IMR-90 (cell line): ENCODE results near the gene CEP152. TPM values are rescaled to one million over a fixed set of nuclear protein-coding genes. Genes with fewer than 3 reads are reported as not detected.
A peak's percentile ranks its signal among the peaks of the same experiment; 100 is the strongest.

Source experiments
- ATAC-seq: fragments of 200-7000 bp; cut with Tn5 transposase; 2 replicates; pipeline ENCODE4 v1.9.1; 2020; ENCODE audit warnings: low read depth, mild to moderate bottlenecking, moderate library complexity
- BruUV-seq: library from RNA; stranded (reverse); fragments of 400-500 nt; replicated peaks from 2 replicates; lab custom pipeline; 2021; lab: Mats Ljungman, UMichigan
- CTCF ChIA-PET: fragments of 300-600 bp; formaldehyde crosslinking; extraction: SDS; loops from one replicate; lab custom pipeline; 2021; ENCODE audit warnings: antibody characterized with exemption; lab: Yijun Ruan, JAX
- POLR2A ChIA-PET: fragments of 300-600 bp; sonication (Branson Sonifier 250); formaldehyde crosslinking; loops from one replicate; lab custom pipeline; 2022; ENCODE audit warnings: antibody characterized with exemption; ENCODE audit not compliant: unreplicated experiment; lab: Charles Lee
- DNase-seq: peaks from one replicate; pipeline ENCODE4 v3.0.0; 2013
- H2AFZ ChIP-seq: replicated peaks from 2 replicates; pipeline ENCODE3; 2013; ENCODE audit warnings: low read length, mild to moderate bottlenecking; ENCODE audit not compliant: poor library complexity
- H2AK5ac ChIP-seq: 2 replicates; pipeline ENCODE4 v1.6.1; 2013; ENCODE audit warnings: low read depth, low read length, inconsistent platforms
- H2AK9ac ChIP-seq: replicated peaks from 2 replicates; pipeline ENCODE3; 2013; ENCODE audit warnings: mild to moderate bottlenecking, low read depth, low read length, moderate library complexity; ENCODE audit not compliant: poor library complexity
- H2BK120ac ChIP-seq: 2 replicates; pipeline ENCODE4 v1.6.1; 2013; ENCODE audit warnings: low read depth, low read length, inconsistent platforms
- H2BK15ac ChIP-seq: 3 replicates; pipeline ENCODE4 v1.6.1; 2013; ENCODE audit warnings: low read depth, low read length, inconsistent platforms
- H2BK20ac ChIP-seq: 2 replicates; pipeline ENCODE4 v1.6.1; 2013; ENCODE audit warnings: low read depth, mild to moderate bottlenecking, inconsistent platforms, low read length, moderate library complexity
- H2BK5ac ChIP-seq: 2 replicates; pipeline ENCODE4 v1.6.1; 2013; ENCODE audit warnings: mild to moderate bottlenecking, low read depth, low read length, inconsistent platforms; ENCODE audit not compliant: poor library complexity, severe bottlenecking
- H3K14ac ChIP-seq: replicated peaks from 2 replicates; pipeline ENCODE4 v1.6.1; 2013; ENCODE audit warnings: low read depth, low read length, inconsistent platforms
- H3K18ac ChIP-seq: 2 replicates; pipeline ENCODE4 v1.6.1; 2013; ENCODE audit warnings: low read depth, low read length, control low read depth
- H3K23ac ChIP-seq: 2 replicates; pipeline ENCODE4 v1.6.1; 2013; ENCODE audit warnings: low read depth, low read length, inconsistent platforms
- H3K27ac ChIP-seq: 2 replicates; pipeline ENCODE4 v1.5.1; 2013; ENCODE audit warnings: mild to moderate bottlenecking, control low read depth, low read length; ENCODE audit not compliant: insufficient read depth
- H3K27me3 ChIP-seq: 2 replicates; pipeline ENCODE4 v1.6.1; 2013; ENCODE audit warnings: low read length; ENCODE audit not compliant: control insufficient read depth, insufficient read depth
- H3K36me3 ChIP-seq: 2 replicates; pipeline ENCODE4 v1.6.1; 2013; ENCODE audit warnings: low read length, mixed read lengths; ENCODE audit not compliant: control insufficient read depth, insufficient read depth
- H3K4ac ChIP-seq: 2 replicates; pipeline ENCODE4 v1.6.1; 2013; ENCODE audit warnings: low read depth, low read length, inconsistent platforms
- H3K4me1 ChIP-seq: 2 replicates; pipeline ENCODE4 v1.6.1; 2013; ENCODE audit warnings: low read length, mixed read lengths; ENCODE audit not compliant: control insufficient read depth, insufficient read depth
- H3K4me2 ChIP-seq: 2 replicates; pipeline ENCODE4 v1.6.1; 2013; ENCODE audit warnings: low read depth, mild to moderate bottlenecking, control low read depth, low read length, moderate library complexity
- H3K4me3 ChIP-seq: 2 replicates; pipeline ENCODE4 v1.5.1; 2013; ENCODE audit warnings: low read depth, mild to moderate bottlenecking, control low read depth, low read length, moderate library complexity; ENCODE audit not compliant: insufficient read depth
- H3K56ac ChIP-seq: 2 replicates; pipeline ENCODE4 v1.6.1; 2013; ENCODE audit warnings: low read length, inconsistent platforms; ENCODE audit not compliant: insufficient read depth; ENCODE audit errors: extremely low read depth
- H3K79me1 ChIP-seq, 2 experiments: 2 replicates each; pipeline ENCODE4 v1.6.1; 2013; ENCODE audit warnings: low read length in 2 of 2, inconsistent platforms in 1 of 2, low read depth in 1 of 2
- H3K9ac ChIP-seq: 2 replicates; pipeline ENCODE4 v1.6.1; 2013; ENCODE audit warnings: low read depth, low read length, control low read depth
- H3K9me1 ChIP-seq: 2 replicates; pipeline ENCODE4 v1.6.1; 2013; ENCODE audit warnings: low read length, inconsistent platforms; ENCODE audit not compliant: insufficient read depth
- H3K9me3 ChIP-seq: 2 replicates; pipeline ENCODE4 v1.6.1; 2013; ENCODE audit warnings: low read length; ENCODE audit not compliant: control insufficient read depth, insufficient read depth
- H4K20me1 ChIP-seq: 2 replicates; pipeline ENCODE4 v1.6.1; 2013; ENCODE audit warnings: low read length, inconsistent platforms; ENCODE audit not compliant: insufficient read depth
- H4K5ac ChIP-seq: 2 replicates; pipeline ENCODE4 v1.6.1; 2013; ENCODE audit warnings: mild to moderate bottlenecking, low read depth, low read length, control low read depth
- H4K8ac ChIP-seq, 2 experiments: 2 replicates each; pipeline ENCODE4 v1.6.1; 2013; ENCODE audit warnings: low read depth in 2 of 2, low read length in 2 of 2, control low read depth in 1 of 2, inconsistent platforms in 1 of 2
- H4K91ac ChIP-seq: 2 replicates; pipeline ENCODE4 v1.6.1; 2013; ENCODE audit warnings: low read depth, low read length, inconsistent platforms; ENCODE audit not compliant: insufficient read depth
- FOS ChIP-seq: fragments of 150-350 bp; IDR thresholded peaks from 2 replicates; pipeline ENCODE4 v1.6.1; 2016; ENCODE audit warnings: low read depth, low read length
- MAFK ChIP-seq: IDR thresholded peaks from 2 replicates; pipeline ENCODE4 v1.6.1; 2012; ENCODE audit warnings: low read depth, low read length, improper control_type of control experiment
- MAZ ChIP-seq: IDR thresholded peaks from 2 replicates; pipeline ENCODE4 v1.6.1; 2012; ENCODE audit warnings: low read depth, mild to moderate bottlenecking, low read length, improper control_type of control experiment, moderate library complexity, borderline replicate concordance
- MXI1 ChIP-seq: IDR thresholded peaks from 2 replicates; pipeline ENCODE4 v1.6.1; 2012; ENCODE audit warnings: low read depth, mild to moderate bottlenecking, low read length, moderate library complexity, borderline replicate concordance
- NFE2L2 ChIP-seq: fragments of 150-350 bp; IDR thresholded peaks from 2 replicates; pipeline ENCODE4 v1.6.1; 2016; ENCODE audit warnings: low read depth, mild to moderate bottlenecking, low read length
- RAD21 ChIP-seq: IDR thresholded peaks from 2 replicates; pipeline ENCODE4 v1.6.1; 2012; ENCODE audit warnings: low read length, improper control_type of control experiment
- RFX5 ChIP-seq: IDR thresholded peaks from 2 replicates; pipeline ENCODE4 v1.8.0; 2012; ENCODE audit warnings: low read depth, mild to moderate bottlenecking, low read length, moderate library complexity
- SMC3 ChIP-seq: fragments of 150-350 bp; IDR thresholded peaks from 2 replicates; pipeline ENCODE4 v1.6.1; 2016; ENCODE audit warnings: low read depth, mild to moderate bottlenecking, antibody characterized with exemption, low read length, moderate library complexity
- WGBS, 2 experiments: methylation state at CpG; one replicate each; pipeline versions ENCODE4 v1.1.5 to v1.1.7; 2013; ENCODE audit warnings: missing lambda C conversion rate in 2 of 2; ENCODE audit not compliant: insufficient read length in 1 of 2; ENCODE audit errors: extremely low coverage in 2 of 2; 5-methylcytosine and 5-hydroxymethylcytosine counted together
- dilution Hi-C: fragments of 300-500 bp; cut with HindIII; formaldehyde crosslinking; loops from one replicate; pipeline ENCODE4 v1.14.3; 2018; ENCODE audit warnings: low sequenced_read_pairs; ENCODE audit not compliant: unreplicated experiment
- in situ Hi-C: fragments of 300-500 bp; cut with MboI; formaldehyde crosslinking; loops from 3 replicates; pipeline ENCODE4 v1.14.3; 2019; ENCODE audit warnings: low sequenced_read_pairs, inconsistent platforms, mixed read lengths
- intact Hi-C: fragments of 100-400 bp; cut with micrococcal nuclease; formaldehyde crosslinking; loops from 2 replicates; pipeline ENCODE4 v1.10.0; 2022
- polyA plus RNA-seq, 3 experiments: library from polyadenylated mRNA; depleted of rRNA; stranded (reverse); fragments of >200 nt; gene quantifications; 2 replicates each; pipeline ENCODE4 v1.2.3, GENCODE V29; 2012; ENCODE audit warnings: low replicate concordance in 1 of 3
- total RNA-seq: library from RNA; depleted of rRNA; stranded (reverse); fragments of >200 nt; gene quantifications from 2 replicates; pipeline ENCODE4 v1.2.3, GENCODE V29; 2012
- TF ChIP-seq, protein P1 (sequence below): fragments of 150-350 bp; IDR thresholded peaks from 2 replicates; pipeline ENCODE4 v1.6.1; 2016; ENCODE audit warnings: low read depth, mild to moderate bottlenecking, low read length, moderate library complexity, borderline replicate concordance
- TF ChIP-seq, protein P2 (sequence below): fragments of 150-350 bp; IDR thresholded peaks from 2 replicates; pipeline ENCODE4 v1.6.1; 2017; ENCODE audit warnings: mild to moderate bottlenecking, antibody characterized with exemption, low read length, low read depth

CEP152 gene
- total and polyA plus RNA-seq, 2 of the 4 experiments (the other 2 are of a cell fraction), result 2.1 to 7.3 TPM

DNA sequence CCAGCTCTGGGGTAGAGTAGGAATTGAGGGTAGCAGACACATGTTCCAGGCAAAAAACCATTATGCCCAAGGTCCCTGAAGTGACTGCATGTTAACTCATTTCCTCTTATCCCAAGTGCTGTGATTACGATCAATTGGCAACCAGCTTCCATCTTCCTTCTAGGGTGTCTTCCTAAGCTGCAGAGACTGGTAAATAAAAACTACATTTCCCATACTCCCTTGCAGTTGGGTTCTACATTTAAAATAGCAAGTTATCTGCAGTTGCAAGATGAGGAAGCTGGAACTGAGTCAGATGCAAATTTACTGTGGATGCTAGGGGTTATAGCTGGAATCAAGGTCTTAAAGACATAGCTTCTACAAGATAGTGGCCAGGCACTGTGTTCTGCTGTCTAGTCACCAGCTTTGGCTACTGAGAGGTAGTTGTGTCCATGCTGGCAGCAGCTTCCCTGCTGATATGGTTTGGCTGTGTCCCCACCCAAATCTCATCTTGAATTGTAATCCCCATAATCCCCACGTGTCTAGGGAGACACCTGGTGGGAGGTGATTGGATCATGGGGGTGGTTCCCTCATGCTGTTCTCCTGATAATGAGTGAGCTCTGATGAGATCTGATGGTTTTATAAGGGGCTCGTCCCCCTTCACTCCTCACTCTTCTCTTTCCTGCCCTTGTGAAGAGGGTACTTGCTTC, 114.1 kb downstream of the CEP152 start:
- H3K4me2 ChIP-seq, result no peak overlapping the region
- peak overlapping the region; percentile 18 for H2AK5ac ChIP-seq
- H4K20me1 ChIP-seq, result no peaks in the 10 kb centered on the region
- peak overlapping the region; percentile 50 for H2BK120ac ChIP-seq
- H3K4ac ChIP-seq, result peak overlapping the region; percentile 31; the same call in 1 of the 2 replicates
- H2BK20ac ChIP-seq, result peak overlapping the region; percentile 92
- H3K4me1 ChIP-seq, result peaks cover 11% of the 10 kb centered on the region
- WGBS, 2 experiments, result no CpG with 5 or more reads among the region's 3 CpGs
- H2BK5ac ChIP-seq, result no peak overlapping the region
- no peak overlapping the region for H3K9ac ChIP-seq
- H3K18ac ChIP-seq, result peak overlapping the region; percentile 61; the same call in 1 of the 2 replicates
- peak overlapping the region; percentile 12; the same call in 1 of the 2 replicates for H3K14ac ChIP-seq
- peaks cover 21% of the 10 kb centered on the region for H3K9me1 ChIP-seq
- in situ Hi-C loops, result no loop called here
- POLR2A ChIA-PET, result no interaction called here
- no peaks in the 10 kb centered on the region for H3K9me3 ChIP-seq
- no peak overlapping the region for H2AK9ac ChIP-seq
- no peak for TF ChIP-seq SMC3
- TF ChIP-seq MXI1, result no peak
- TF ChIP-seq MAFK, result no peak
- TF ChIP-seq, protein P1, sequence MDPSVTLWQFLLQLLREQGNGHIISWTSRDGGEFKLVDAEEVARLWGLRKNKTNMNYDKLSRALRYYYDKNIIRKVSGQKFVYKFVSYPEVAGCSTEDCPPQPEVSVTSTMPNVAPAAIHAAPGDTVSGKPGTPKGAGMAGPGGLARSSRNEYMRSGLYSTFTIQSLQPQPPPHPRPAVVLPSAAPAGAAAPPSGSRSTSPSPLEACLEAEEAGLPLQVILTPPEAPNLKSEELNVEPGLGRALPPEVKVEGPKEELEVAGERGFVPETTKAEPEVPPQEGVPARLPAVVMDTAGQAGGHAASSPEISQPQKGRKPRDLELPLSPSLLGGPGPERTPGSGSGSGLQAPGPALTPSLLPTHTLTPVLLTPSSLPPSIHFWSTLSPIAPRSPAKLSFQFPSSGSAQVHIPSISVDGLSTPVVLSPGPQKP, result no peak
- TF ChIP-seq RFX5, result no peak
- no peak for TF ChIP-seq MAZ
- no peak for TF ChIP-seq RAD21
- no peak for TF ChIP-seq NFE2L2
- TF ChIP-seq, protein P2, sequence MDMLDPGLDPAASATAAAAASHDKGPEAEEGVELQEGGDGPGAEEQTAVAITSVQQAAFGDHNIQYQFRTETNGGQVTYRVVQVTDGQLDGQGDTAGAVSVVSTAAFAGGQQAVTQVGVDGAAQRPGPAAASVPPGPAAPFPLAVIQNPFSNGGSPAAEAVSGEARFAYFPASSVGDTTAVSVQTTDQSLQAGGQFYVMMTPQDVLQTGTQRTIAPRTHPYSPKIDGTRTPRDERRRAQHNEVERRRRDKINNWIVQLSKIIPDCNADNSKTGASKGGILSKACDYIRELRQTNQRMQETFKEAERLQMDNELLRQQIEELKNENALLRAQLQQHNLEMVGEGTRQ, result no peak
- no peak for TF ChIP-seq FOS
- dilution Hi-C loops, result no loop called here
- CTCF ChIA-PET, result interaction anchor here (0.6 to 1.5 kb wide), 2 partner anchors 28 to 33 kb away, joined by 3 read pairs; no protein-coding TSS in a partner anchor
- H4K91ac ChIP-seq, result peak overlapping the region; percentile 52
- intact Hi-C loops, result no loop called here
- DNase-seq (peak; percentile 58), ATAC-seq (no peak)
- no peak overlapping the region for H2AFZ ChIP-seq
- H3K56ac ChIP-seq, result no peak overlapping the region
- no peak overlapping the region for H3K27ac ChIP-seq
- peak overlapping the region; percentile 69 for H2BK15ac ChIP-seq
- H3K23ac ChIP-seq, result no peak overlapping the region
- peaks cover 0 to 10% of the 10 kb centered on the region in 2 experiments; a peak in 2 of 4 replicates for H3K79me1 ChIP-seq
- H4K5ac ChIP-seq, result no peak overlapping the region
- no TSS peak for BruUV-seq
- peak overlapping the region in 1 of 2 experiments; percentile 1; a peak in 1 of 4 replicates for H4K8ac ChIP-seq
- H3K4me3 ChIP-seq, result no peak overlapping the region
- H3K36me3 ChIP-seq, result no peaks in the 10 kb centered on the region
- no peaks in the 10 kb centered on the region for H3K27me3 ChIP-seq
